GM21619 (cell line): ENCODE measurements around the gene RPS28.

Experiments
- ATAC-seq: cut with Tn5 transposase; IDR thresholded peaks from one replicate; pipeline ENCODE4 v1.9.1; 2021; ENCODE audit not compliant: unreplicated experiment

RPS28 gene

GRCh38 chr19:8370176-8371010 is 49.1 kb downstream of the RPS28 start:
- no peak for ATAC-seq

- no peak for ATAC-seq
Observed at GRCh38 chr19:8371011-8371804, 49.9 kb downstream of the RPS28 start.
